Endothelial cell of umbilical vein (primary cell): Measurements from ENCODE around the gene OTOS. TPM values are rescaled to one million over a fixed set of nuclear protein-coding genes. Genes with fewer than 3 reads are reported as not detected.

ENCODE experiments used
- BruUV-seq: library from RNA; stranded (reverse); fragments of 400-500 nt; replicated peaks from 2 replicates; lab custom pipeline; 2021; lab: Mats Ljungman, UMichigan
- CTCF ChIA-PET: fragments of 300-600, 350-600 bp; sonication (Branson Sonifier 250); formaldehyde crosslinking; loops from one replicate; lab custom pipeline; 2021; ENCODE audit warnings: antibody characterized with exemption, inconsistent platforms; lab: Charles Lee
- POLR2A ChIA-PET: fragments of 300-600, 350-600 bp; sonication (Branson Sonifier 250); formaldehyde crosslinking; loops from one replicate; lab custom pipeline; 2021; ENCODE audit warnings: antibody characterized with exemption, inconsistent platforms; lab: Charles Lee
- DNase-seq: peaks from one replicate; pipeline ENCODE4 v3.0.0-alpha.2; 2011; ENCODE audit warnings: low read depth, low spot score
- FAIRE-seq: peaks from 2 replicates; lab custom pipeline; 2011; peaks lifted over from hg19 to GRCh38; lab: Jason Lieb, UNC
- H2AFZ ChIP-seq: 2 replicates; pipeline ENCODE4 v1.6.0; 2012; ENCODE audit warnings: low read depth, low read length, control low read depth, inconsistent platforms
- H3K27ac ChIP-seq: 2 replicates; pipeline ENCODE4 v1.5.1; 2011; ENCODE audit warnings: low read depth, mild to moderate bottlenecking, control low read depth, low read length, moderate library complexity; ENCODE audit not compliant: insufficient read depth
- H3K27me3 ChIP-seq, 2 experiments: 2 replicates each; pipeline versions ENCODE4 v1.6.0 to v1.6.1; 2011; ENCODE audit warnings: low read length in 2 of 2, mixed read lengths in 1 of 2; ENCODE audit not compliant: control insufficient read depth in 2 of 2, insufficient read depth in 2 of 2
- H3K36me3 ChIP-seq, 2 experiments: 2 replicates in 1 of 2; 3 replicates in 1 of 2; pipeline ENCODE4 v1.5.1; 2011; ENCODE audit warnings: low read length in 2 of 2, mild to moderate bottlenecking in 1 of 2, moderate library complexity in 1 of 2; ENCODE audit not compliant: control insufficient read depth in 2 of 2, insufficient read depth in 2 of 2; ENCODE audit errors: extremely low read depth in 1 of 2
- H3K4me1 ChIP-seq: 3 replicates; pipeline ENCODE4 v1.5.1; 2011; ENCODE audit warnings: mild to moderate bottlenecking, low read length; ENCODE audit not compliant: control insufficient read depth, insufficient read depth; ENCODE audit errors: extremely low read depth
- H3K4me2 ChIP-seq: 2 replicates; pipeline ENCODE4 v1.6.1; 2011; ENCODE audit warnings: low read length, control low read depth, mixed read lengths; ENCODE audit not compliant: insufficient read depth
- H3K4me3 ChIP-seq, 3 experiments: fragments of 200-600 bp in 1 of 3; sonication (generic), shearing (Covaris generic) in 1 of 3; replicated peaks in 1 of 3; 2 replicates each; pipeline ENCODE4 v1.5.1; 2011 to 2016; ENCODE audit warnings: control low read depth in 3 of 3, low read length in 3 of 3, mild to moderate bottlenecking in 2 of 3, inconsistent platforms in 1 of 3, low read depth in 1 of 3, moderate library complexity in 1 of 3; ENCODE audit not compliant: insufficient read depth in 1 of 3
- H3K79me2 ChIP-seq: 2 replicates; pipeline ENCODE4 v1.6.0; 2012; ENCODE audit warnings: low read length, inconsistent platforms; ENCODE audit not compliant: control insufficient read depth, insufficient read depth
- H3K9ac ChIP-seq: replicated peaks from 2 replicates; pipeline ENCODE3; 2011; ENCODE audit warnings: low read length, control low read depth; ENCODE audit not compliant: insufficient read depth; ENCODE audit errors: extremely low read depth
- H3K9me1 ChIP-seq: replicated peaks from 3 replicates; pipeline ENCODE4 v1.6.0; 2011; ENCODE audit warnings: mild to moderate bottlenecking, low read length; ENCODE audit not compliant: control insufficient read depth, insufficient read depth; ENCODE audit errors: extremely low read depth
- H3K9me3 ChIP-seq: replicated peaks from 2 replicates; pipeline ENCODE4 v1.5.1; 2012; ENCODE audit warnings: low read length, inconsistent platforms; ENCODE audit not compliant: control insufficient read depth, insufficient read depth
- H4K20me1 ChIP-seq: replicated peaks from 2 replicates; pipeline ENCODE3; 2011; ENCODE audit warnings: mild to moderate bottlenecking, low read length; ENCODE audit not compliant: control insufficient read depth, insufficient read depth; ENCODE audit errors: extremely low read depth
- EZH2 ChIP-seq: IDR thresholded peaks from 2 replicates; pipeline ENCODE4 v1.6.1; 2012; ENCODE audit warnings: borderline replicate concordance, low read depth, mild to moderate bottlenecking, moderate library complexity, low read length, inconsistent platforms; ENCODE audit not compliant: severe bottlenecking
- FOS ChIP-seq: IDR thresholded peaks from 2 replicates; pipeline ENCODE4 v1.6.1; 2011; ENCODE audit warnings: mild to moderate bottlenecking, low read length, moderate library complexity, borderline replicate concordance; ENCODE audit not compliant: insufficient read depth
- GATA2 ChIP-seq: IDR thresholded peaks from 2 replicates; pipeline ENCODE4 v1.7.0; 2011; ENCODE audit warnings: low read depth, mild to moderate bottlenecking, moderate library complexity, mixed read lengths, low read length; ENCODE audit not compliant: insufficient read length, insufficient read depth
- JUN ChIP-seq: IDR thresholded peaks from 2 replicates; pipeline ENCODE4 v1.6.1; 2011; ENCODE audit warnings: borderline replicate concordance, low read depth; ENCODE audit not compliant: insufficient read length, insufficient read depth
- MYC ChIP-seq: IDR thresholded peaks from one replicate; pipeline ENCODE4 v1.6.1; 2011; ENCODE audit warnings: mild to moderate bottlenecking, low read depth, low read length
- POLR2A ChIP-seq: IDR thresholded peaks from 2 replicates; pipeline ENCODE4 v1.6.1; 2012; ENCODE audit warnings: low read depth, mild to moderate bottlenecking, control low read depth, low read length
- POLR2AphosphoS5 ChIP-seq: IDR thresholded peaks from 2 replicates; pipeline ENCODE4 v1.6.1; 2012; ENCODE audit warnings: low read depth, mild to moderate bottlenecking, control low read depth, low read length, moderate library complexity; ENCODE audit not compliant: insufficient read depth
- dilution Hi-C: fragments of 300-500 bp; cut with MboI; formaldehyde crosslinking; loops from one replicate; pipeline ENCODE4 v1.15.0; 2019; ENCODE audit warnings: low sequenced_read_pairs; ENCODE audit not compliant: extremely low pct_ligation_motif_present
- intact Hi-C: fragments of 100-400 bp; cut with micrococcal nuclease; formaldehyde crosslinking; loops from one replicate; pipeline ENCODE4 v1.10.0; 2022
- polyA plus RNA-seq, 4 experiments: library from polyadenylated mRNA; depleted of rRNA in 3 of 4; stranded (reverse) in 3 of 4; unstranded in 1 of 4; fragments of >200 nt; gene quantifications; 2 replicates each; pipeline versions ENCODE4 v1.2.1 to v1.2.3, GENCODE V29; 2011 to 2012; ENCODE audit warnings: missing spikeins in 1 of 4
- total RNA-seq: library from RNA; stranded (reverse); gene quantifications from 2 replicates; pipeline ENCODE4 v1.2.3, GENCODE V29; 2021
- TF ChIP-seq, protein P1 (sequence below), 2 donors: IDR thresholded peaks; 1 replicate in 1 of 2; 2 replicates in 1 of 2; pipeline ENCODE4 v1.5.1; 2011; ENCODE audit warnings: low read length in 2 of 2, mild to moderate bottlenecking in 2 of 2, moderate library complexity in 2 of 2, control low read depth in 1 of 2, inconsistent platforms in 1 of 2, low read depth in 1 of 2; ENCODE audit not compliant: insufficient read depth in 1 of 2; ENCODE audit errors: extremely low read depth in 1 of 2
- TF ChIP-seq, protein P2 (sequence below): IDR thresholded peaks from 2 replicates; pipeline ENCODE4 v1.6.1; 2011; ENCODE audit not compliant: insufficient read depth, insufficient read length

Gene OTOS
- total and polyA plus RNA-seq, 2 donors (not counting 3 experiments of a cell fraction or from before 2014, with no cell fraction given), result not detected

DNA sequence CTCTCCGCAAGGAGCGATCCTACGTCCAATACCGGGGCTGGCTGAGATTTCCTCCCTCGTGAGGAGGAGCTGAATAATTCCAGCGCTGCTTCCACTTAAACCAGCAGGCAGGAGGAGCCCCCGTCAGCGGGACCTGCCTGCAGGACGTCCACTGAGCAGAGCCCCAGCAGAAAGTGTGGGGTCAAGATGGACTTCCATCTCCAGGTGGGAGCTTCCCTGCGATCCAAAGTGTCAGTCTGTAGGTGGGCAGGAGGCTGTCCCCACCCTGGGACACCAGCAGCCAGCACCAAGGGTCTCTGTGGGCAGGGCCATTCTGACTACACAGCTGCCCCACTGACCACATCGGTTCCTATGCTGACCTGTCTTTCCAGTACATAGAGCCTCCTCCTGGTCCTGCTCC lies 462 bp upstream of the OTOS start:
- Histone ChIP-seq H3K9me3 (no peaks in the 10 kb centered on the region), H3K4me3 (no peak overlapping the region), H3K36me3 (no peaks in the 10 kb centered on the region), H2AFZ (no peak overlapping the region), H3K9ac (no peak overlapping the region), H3K4me1 (no peaks in the 10 kb centered on the region), H3K27me3 (no peaks in the 10 kb centered on the region), H3K9me1 (no peaks in the 10 kb centered on the region), H3K27ac (no peak overlapping the region), H3K79me2 (peaks cover 2% of the 10 kb centered on the region), H4K20me1 (no peaks in the 10 kb centered on the region), H3K4me2 (no peak overlapping the region)
- dilution Hi-C loops (no loop called here), intact Hi-C loops (loop anchor here (5.0 to 10.0 kb wide), 2 partner anchors 206 to 999 kb away; no protein-coding TSS in a partner anchor)
- no peak for FAIRE-seq
- ChIA-PET POLR2A (no interaction called here), CTCF (interaction anchor here (1.2 to 5.7 kb wide), 4 partner anchors 11 to 81 kb away, joined by 4 to 199 read pairs (median 7); no protein-coding TSS in a partner anchor)
- no TSS peak for BruUV-seq
- TF ChIP-seq MYC, result no peak
- no peak for TF ChIP-seq GATA2
- no peak for DNase-seq

DNA sequence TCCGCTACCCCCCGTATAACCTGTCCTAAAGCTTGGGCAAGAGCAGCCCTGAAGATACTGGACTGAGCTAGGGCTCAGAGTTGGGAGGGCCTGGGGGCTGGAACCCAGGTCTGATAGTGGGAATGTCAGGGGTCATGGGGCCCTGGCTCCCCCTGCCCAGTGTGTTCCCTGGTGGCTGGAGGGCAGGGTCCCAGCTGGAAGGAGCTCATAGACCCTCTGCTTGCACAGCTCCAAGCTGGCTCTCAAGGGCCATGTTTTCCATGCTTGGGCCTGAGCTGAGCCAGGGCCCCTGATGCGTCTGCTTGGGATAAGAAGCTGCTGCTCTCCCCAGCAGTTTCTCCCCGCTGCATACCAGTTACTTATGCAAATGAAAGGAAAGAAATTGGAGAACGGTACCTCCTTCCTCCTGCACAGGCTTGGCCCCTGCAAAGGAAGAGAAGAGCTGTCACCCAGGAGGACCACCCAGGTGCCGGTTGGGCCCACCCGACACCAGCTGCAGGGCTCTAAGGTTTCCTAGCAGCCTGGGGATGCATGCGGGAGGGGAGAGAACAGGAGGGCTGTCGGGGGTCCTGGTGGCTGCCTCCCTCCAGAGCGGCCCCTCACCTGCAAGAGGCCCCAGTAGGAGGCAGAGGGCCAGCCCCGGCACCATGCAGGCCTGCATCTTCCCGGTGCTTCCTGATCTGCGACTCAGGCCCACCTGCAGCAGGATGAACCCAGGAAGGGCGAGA lies 628 bp downstream of the OTOS start:
- Histone ChIP-seq H3K27me3 (no peaks in the 10 kb centered on the region), H3K9ac (no peak overlapping the region), H3K27ac (no peak overlapping the region), H4K20me1 (no peaks in the 10 kb centered on the region), H3K4me2 (no peak overlapping the region), H3K9me1 (no peaks in the 10 kb centered on the region), H2AFZ (no peak overlapping the region), H3K79me2 (peaks cover 13% of the 10 kb centered on the region), H3K36me3 (no peaks in the 10 kb centered on the region), H3K9me3 (no peaks in the 10 kb centered on the region), H3K4me1 (peaks cover 6% of the 10 kb centered on the region), H3K4me3 (no peak overlapping the region)
- no peak for TF ChIP-seq JUN
- TF ChIP-seq, protein P1, sequence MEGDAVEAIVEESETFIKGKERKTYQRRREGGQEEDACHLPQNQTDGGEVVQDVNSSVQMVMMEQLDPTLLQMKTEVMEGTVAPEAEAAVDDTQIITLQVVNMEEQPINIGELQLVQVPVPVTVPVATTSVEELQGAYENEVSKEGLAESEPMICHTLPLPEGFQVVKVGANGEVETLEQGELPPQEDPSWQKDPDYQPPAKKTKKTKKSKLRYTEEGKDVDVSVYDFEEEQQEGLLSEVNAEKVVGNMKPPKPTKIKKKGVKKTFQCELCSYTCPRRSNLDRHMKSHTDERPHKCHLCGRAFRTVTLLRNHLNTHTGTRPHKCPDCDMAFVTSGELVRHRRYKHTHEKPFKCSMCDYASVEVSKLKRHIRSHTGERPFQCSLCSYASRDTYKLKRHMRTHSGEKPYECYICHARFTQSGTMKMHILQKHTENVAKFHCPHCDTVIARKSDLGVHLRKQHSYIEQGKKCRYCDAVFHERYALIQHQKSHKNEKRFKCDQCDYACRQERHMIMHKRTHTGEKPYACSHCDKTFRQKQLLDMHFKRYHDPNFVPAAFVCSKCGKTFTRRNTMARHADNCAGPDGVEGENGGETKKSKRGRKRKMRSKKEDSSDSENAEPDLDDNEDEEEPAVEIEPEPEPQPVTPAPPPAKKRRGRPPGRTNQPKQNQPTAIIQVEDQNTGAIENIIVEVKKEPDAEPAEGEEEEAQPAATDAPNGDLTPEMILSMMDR (IDR thresholded peaks at IDR 0.05; ENCODE audit: extremely low read depth in 1 of 2, insufficient read depth in 1 of 2, low read depth in 1 of 2, low read length in 2 of 2), result no peak
- TF ChIP-seq FOS, result no peak
- no peak for TF ChIP-seq GATA2
- no peak for TF ChIP-seq EZH2
- no peak for TF ChIP-seq MYC
- TF ChIP-seq, protein P2, sequence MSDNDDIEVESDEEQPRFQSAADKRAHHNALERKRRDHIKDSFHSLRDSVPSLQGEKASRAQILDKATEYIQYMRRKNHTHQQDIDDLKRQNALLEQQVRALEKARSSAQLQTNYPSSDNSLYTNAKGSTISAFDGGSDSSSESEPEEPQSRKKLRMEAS, result no peak
- no peak for TF ChIP-seq POLR2AphosphoS5
- no peak for TF ChIP-seq POLR2A
- BruUV-seq, result no TSS peak
- no peak for FAIRE-seq
- intact Hi-C loops (loop anchor here (5.0 to 10.0 kb wide), 3 partner anchors 205 to 998 kb away; partner anchors contain the start of gene HDAC4), dilution Hi-C loops (no loop called here)
- CTCF ChIA-PET, result interaction anchor here (1.2 to 1.9 kb wide), 2 partner anchors 11 to 79 kb away, joined by 4 to 15 read pairs; no protein-coding TSS in a partner anchor
- POLR2A ChIA-PET, result no interaction called here
- DNase-seq, result no peak
